DND-41 (cell line): Measurements from ENCODE around the gene RCBTB2.

Experiments used
- CTCF ChIP-seq: IDR thresholded peaks from 2 replicates; pipeline ENCODE4 v1.5.1; 2012; ENCODE audit warnings: borderline replicate concordance, low read length, moderate library complexity, mild to moderate bottlenecking; ENCODE audit not compliant: poor library complexity, severe bottlenecking; ENCODE audit errors: extremely low read depth
- EZH2 ChIP-seq: IDR thresholded peaks from 3 replicates; pipeline ENCODE4 v1.6.1; 2012; ENCODE audit warnings: borderline replicate concordance, low read depth, mild to moderate bottlenecking, moderate library complexity, low read length, inconsistent platforms; ENCODE audit not compliant: severe bottlenecking

GRCh38 chr13:48490241-48490640, 42.6 kb downstream of the RCBTB2 start:
- TF ChIP-seq CTCF (no peak), EZH2 (no peak)
